Gastrocnemius medialis (tissue), 4 donors: ENCODE data around the gene SYS1. TPM values are rescaled to one million over a fixed set of nuclear protein-coding genes. Genes with fewer than 3 reads are reported as not detected.

Source experiments
- ATAC-seq, 2 donors: fragments of 150-250 bp; one replicate each; pipeline ENCODE4 v1.9.1; 2016
- DNase-seq, 2 donors: peaks; one replicate each; pipeline ENCODE4 v3.0.0-alpha.2; 2019
- H3K27ac ChIP-seq, 4 donors: fragments of 200-600 bp; sonication (generic); 1 replicate in 1 of 4; 2 replicates in 3 of 4; pipeline ENCODE4 v1.5.1; 2016 to 2018; ENCODE audit warnings: mild to moderate bottlenecking in 2 of 4, moderate library complexity in 1 of 4
- H3K27me3 ChIP-seq, 3 donors: fragments of 200-600 bp; sonication (generic) in 2 of 3; 1 replicate in 1 of 3; 2 replicates in 2 of 3; pipeline versions ENCODE4 v1.5.1 to v1.6.0; 2016 to 2019; ENCODE audit warnings: mild to moderate bottlenecking in 1 of 3, moderate library complexity in 1 of 3
- H3K36me3 ChIP-seq, 2 donors: fragments of 200-600 bp; sonication (generic) in 1 of 2; one replicate each; pipeline ENCODE4 v1.5.1; 2017 to 2018
- H3K4me1 ChIP-seq, 2 donors: fragments of 200-600 bp; sonication (generic) in 1 of 2; one replicate each; pipeline ENCODE4 v1.5.1; 2016 to 2017; ENCODE audit warnings: mild to moderate bottlenecking in 2 of 2
- H3K4me3 ChIP-seq, 4 donors: fragments of 200-600 bp; sonication (generic) in 3 of 4; 1 replicate in 1 of 4; 2 replicates in 3 of 4; pipeline ENCODE4 v1.5.1; 2016 to 2019; ENCODE audit warnings: mild to moderate bottlenecking in 2 of 4
- H3K9me3 ChIP-seq, 3 donors: fragments of 200-600 bp; sonication (generic) in 2 of 3; 1 replicate in 1 of 3; 2 replicates in 2 of 3; pipeline ENCODE4 v1.5.1; 2016 to 2019
- POLR2A ChIP-seq, 2 donors: fragments of 450-650 bp; IDR thresholded peaks; one replicate each; pipeline ENCODE4 v1.6.1; 2017; ENCODE audit warnings: antibody characterized with exemption in 2 of 2, mild to moderate bottlenecking in 2 of 2, moderate library complexity in 2 of 2
- in situ Hi-C, 4 donors: fragments of 200-750 bp; cut with MboI; loops; one replicate each; pipeline versions ENCODE4 v1.15.0 to v1.8.0; 2017; ENCODE audit warnings: low sequenced_read_pairs in 4 of 4
- intact Hi-C: fragments of 100-400 bp; cut with DNase I; formaldehyde crosslinking; loops from one replicate; pipeline ENCODE4 v1.15.1; 2023; ENCODE audit warnings: low total_unique reads
- total RNA-seq, 4 donors: library from RNA; depleted of rRNA; stranded (reverse); fragments of >200 nt; gene quantifications; one replicate each; pipeline versions ENCODE4 v1.1.0 to v1.2.3, GENCODE V29; 2016
- TF ChIP-seq, protein P1 (sequence below), 5 experiments: fragments of 450-650 bp in 3 of 5; fragments of 200-600 bp in 2 of 5; sonication (generic) in 2 of 5; IDR thresholded peaks in 4 of 5; conservative IDR thresholded peaks in 1 of 5; 1 replicate in 4 of 5; 2 replicates in 1 of 5; pipeline ENCODE4 v1.5.1; 2016 to 2019; ENCODE audit warnings: antibody characterized with exemption in 5 of 5, mild to moderate bottlenecking in 3 of 5, moderate library complexity in 3 of 5

Gene SYS1
- total RNA-seq, 4 donors from 2014 or later = 34.0 to 59.5 (median 43.7) TPM

GRCh38 chr20:45399018-45399417, 36.1 kb downstream of the SYS1 start:
- no peak overlapping the region for H3K4me3 ChIP-seq
- H3K9me3 ChIP-seq = no peaks in the 10 kb centered on the region
- no peaks in the 10 kb centered on the region for H3K27me3 ChIP-seq
- in situ Hi-C loops (no loop called here), intact Hi-C loops (no loop called here)
- ATAC-seq (no peak), DNase-seq (no peak)
- no peak for TF ChIP-seq POLR2A (IDR thresholded peaks at IDR 0.05)
- TF ChIP-seq, protein P1, sequence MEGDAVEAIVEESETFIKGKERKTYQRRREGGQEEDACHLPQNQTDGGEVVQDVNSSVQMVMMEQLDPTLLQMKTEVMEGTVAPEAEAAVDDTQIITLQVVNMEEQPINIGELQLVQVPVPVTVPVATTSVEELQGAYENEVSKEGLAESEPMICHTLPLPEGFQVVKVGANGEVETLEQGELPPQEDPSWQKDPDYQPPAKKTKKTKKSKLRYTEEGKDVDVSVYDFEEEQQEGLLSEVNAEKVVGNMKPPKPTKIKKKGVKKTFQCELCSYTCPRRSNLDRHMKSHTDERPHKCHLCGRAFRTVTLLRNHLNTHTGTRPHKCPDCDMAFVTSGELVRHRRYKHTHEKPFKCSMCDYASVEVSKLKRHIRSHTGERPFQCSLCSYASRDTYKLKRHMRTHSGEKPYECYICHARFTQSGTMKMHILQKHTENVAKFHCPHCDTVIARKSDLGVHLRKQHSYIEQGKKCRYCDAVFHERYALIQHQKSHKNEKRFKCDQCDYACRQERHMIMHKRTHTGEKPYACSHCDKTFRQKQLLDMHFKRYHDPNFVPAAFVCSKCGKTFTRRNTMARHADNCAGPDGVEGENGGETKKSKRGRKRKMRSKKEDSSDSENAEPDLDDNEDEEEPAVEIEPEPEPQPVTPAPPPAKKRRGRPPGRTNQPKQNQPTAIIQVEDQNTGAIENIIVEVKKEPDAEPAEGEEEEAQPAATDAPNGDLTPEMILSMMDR (IDR thresholded peaks at IDR 0.05 in 4 of 5, conservative IDR thresholded peaks at IDR 0.05 in 1 of 5) = no peak
- no peaks in the 10 kb centered on the region for H3K36me3 ChIP-seq
- H3K27ac ChIP-seq = no peak overlapping the region
- no peaks in the 10 kb centered on the region for H3K4me1 ChIP-seq

GRCh38 chr20:45400346-45401031, 37.5 kb downstream of the SYS1 start:
- peaks cover 0 to 1% of the 10 kb centered on the region in 2 donors for H3K4me1 ChIP-seq
- no peak overlapping the region for H3K4me3 ChIP-seq
- intact Hi-C loops (no loop called here), in situ Hi-C loops (no loop called here)
- H3K36me3 ChIP-seq = no peaks in the 10 kb centered on the region
- DNase-seq (no peak), ATAC-seq (no peak)
- H3K9me3 ChIP-seq = no peaks in the 10 kb centered on the region
- TF ChIP-seq POLR2A (IDR thresholded peaks at IDR 0.05) = no peak
- TF ChIP-seq, protein P1 (IDR thresholded peaks at IDR 0.05 in 4 of 5, conservative IDR thresholded peaks at IDR 0.05 in 1 of 5) = no peak
- H3K27me3 ChIP-seq = no peaks in the 10 kb centered on the region
- no peak overlapping the region for H3K27ac ChIP-seq

- Histone ChIP-seq H3K36me3 (no peaks in the 10 kb centered on the region), H3K4me3 (no peak overlapping the region), H3K27me3 (no peaks in the 10 kb centered on the region), H3K4me1 (peaks cover 7 to 9% of the 10 kb centered on the region in 2 donors), H3K9me3 (no peaks in the 10 kb centered on the region), H3K27ac (no peak overlapping the region)
- intact Hi-C loops (no loop called here), in situ Hi-C loops (no loop called here)
- TF ChIP-seq POLR2A (IDR thresholded peaks at IDR 0.05) = no peak
- TF ChIP-seq, protein P1 (IDR thresholded peaks at IDR 0.05 in 4 of 5, conservative IDR thresholded peaks at IDR 0.05 in 1 of 5) = no peak
- ATAC-seq (no peak), DNase-seq (no peak)
These were observed 40.0 kb downstream of the SYS1 start for GRCh38 chr20:45402946-45403345.

- Histone ChIP-seq H3K27ac (peak overlapping the region in 1 of 4 donors; percentile 39), H3K27me3 (no peaks in the 10 kb centered on the region), H3K9me3 (no peaks in the 10 kb centered on the region), H3K4me3 (no peak overlapping the region), H3K4me1 (peaks cover 20 to 22% of the 10 kb centered on the region in 2 donors), H3K36me3 (peaks cover 0 to 3% of the 10 kb centered on the region in 2 donors)
- DNase-seq (no peak), ATAC-seq (no peak)
- TF ChIP-seq, protein P1 (IDR thresholded peaks at IDR 0.05 in 4 of 5, conservative IDR thresholded peaks at IDR 0.05 in 1 of 5) = no peak
- no peak for TF ChIP-seq POLR2A (IDR thresholded peaks at IDR 0.05)
- in situ Hi-C loops (no loop called here), intact Hi-C loops (no loop called here)
These were observed 41.5 kb downstream of the SYS1 start for GRCh38 chr20:45404438-45404837.
